Calu3 (cell line): ENCODE measurements around the gene MRPL40. TPM values are rescaled to one million over a fixed set of nuclear protein-coding genes. Genes with fewer than 3 reads are reported as not detected.

Source experiments
- BruUV-seq: library from RNA; stranded (reverse); fragments of 400-500 nt; replicated peaks from 2 replicates; lab custom pipeline; 2021; lab: Mats Ljungman, UMichigan
- CTCF ChIA-PET: fragments of 300-600 bp; sonication (Branson Sonifier 250); formaldehyde crosslinking; loops from one replicate; lab custom pipeline; 2022; ENCODE audit warnings: antibody characterized with exemption; lab: Charles Lee
- DNase-seq: peaks from one replicate; pipeline ENCODE4 v3.0.0; 2022
- H3K27ac Mint-ChIP-seq: one replicate; pipeline ENCODE4 v1.8.0; 2022; ENCODE audit warnings: mixed read lengths; ENCODE audit not compliant: unreplicated experiment
- H3K27me3 Mint-ChIP-seq: one replicate; pipeline ENCODE4 v1.8.0; 2022; ENCODE audit warnings: mixed read lengths; ENCODE audit not compliant: unreplicated experiment
- H3K36me3 Mint-ChIP-seq: one replicate; pipeline ENCODE4 v1.8.0; 2022; ENCODE audit warnings: mild to moderate bottlenecking, moderate library complexity, mixed read lengths; ENCODE audit not compliant: insufficient read depth, unreplicated experiment
- H3K4me1 Mint-ChIP-seq: one replicate; pipeline ENCODE4 v1.8.0; 2022; ENCODE audit warnings: mild to moderate bottlenecking, low read depth, mixed read lengths; ENCODE audit not compliant: unreplicated experiment
- H3K4me3 Mint-ChIP-seq: one replicate; pipeline ENCODE4 v1.8.0; 2022; ENCODE audit warnings: mild to moderate bottlenecking, low read depth, moderate library complexity, mixed read lengths; ENCODE audit not compliant: unreplicated experiment
- H3K9me3 Mint-ChIP-seq: one replicate; pipeline ENCODE4 v1.8.0; 2022; ENCODE audit warnings: low read depth, mixed read lengths; ENCODE audit not compliant: unreplicated experiment
- intact Hi-C: fragments of 100-400 bp; cut with micrococcal nuclease; formaldehyde crosslinking; loops from one replicate; pipeline ENCODE4 v1.10.0; 2022; ENCODE audit not compliant: unreplicated experiment
- total RNA-seq: library from RNA; stranded (reverse); gene quantifications from 2 replicates; pipeline ENCODE4 v1.2.3, GENCODE V29; 2022
- TF ChIP-seq, protein P1 (sequence below): fragments of 200-600 bp; IDR thresholded peaks from one replicate; pipeline ENCODE4 v1.8.0; 2022; ENCODE audit warnings: antibody characterized with exemption; ENCODE audit not compliant: unreplicated experiment

Gene MRPL40
- total RNA-seq, 1 experiment from 2014 or later, result 38.6 TPM

DNA sequence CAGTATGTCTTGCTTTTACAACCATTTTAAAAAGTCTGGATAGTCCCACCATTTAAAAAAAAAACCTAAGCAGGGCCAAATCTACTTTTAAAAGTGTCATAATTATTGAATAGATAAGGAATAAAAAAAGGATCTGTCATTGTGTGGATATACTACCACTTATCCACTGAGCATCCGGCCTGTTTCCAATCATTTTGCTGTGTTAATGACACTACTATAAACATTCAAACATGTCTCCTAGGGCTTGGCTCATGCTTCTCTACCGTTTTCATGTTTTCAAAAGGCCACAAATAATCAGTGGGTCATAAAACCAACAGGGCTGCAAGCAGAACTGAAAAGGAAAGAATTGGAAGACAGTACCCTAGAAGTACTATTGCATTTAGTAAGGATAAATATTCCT, 27.7 kb downstream of the MRPL40 start:
- Mint-ChIP-seq H3K9me3 (no peaks in the 10 kb centered on the region), H3K27me3 (no peaks in the 10 kb centered on the region), H3K4me3 (no peak overlapping the region), H3K4me1 (no peaks in the 10 kb centered on the region), H3K27ac (no peak overlapping the region), H3K36me3 (peaks cover 28% of the 10 kb centered on the region)
- intact Hi-C loops, result no loop called here
- BruUV-seq, result no TSS peak
- TF ChIP-seq, protein P1, sequence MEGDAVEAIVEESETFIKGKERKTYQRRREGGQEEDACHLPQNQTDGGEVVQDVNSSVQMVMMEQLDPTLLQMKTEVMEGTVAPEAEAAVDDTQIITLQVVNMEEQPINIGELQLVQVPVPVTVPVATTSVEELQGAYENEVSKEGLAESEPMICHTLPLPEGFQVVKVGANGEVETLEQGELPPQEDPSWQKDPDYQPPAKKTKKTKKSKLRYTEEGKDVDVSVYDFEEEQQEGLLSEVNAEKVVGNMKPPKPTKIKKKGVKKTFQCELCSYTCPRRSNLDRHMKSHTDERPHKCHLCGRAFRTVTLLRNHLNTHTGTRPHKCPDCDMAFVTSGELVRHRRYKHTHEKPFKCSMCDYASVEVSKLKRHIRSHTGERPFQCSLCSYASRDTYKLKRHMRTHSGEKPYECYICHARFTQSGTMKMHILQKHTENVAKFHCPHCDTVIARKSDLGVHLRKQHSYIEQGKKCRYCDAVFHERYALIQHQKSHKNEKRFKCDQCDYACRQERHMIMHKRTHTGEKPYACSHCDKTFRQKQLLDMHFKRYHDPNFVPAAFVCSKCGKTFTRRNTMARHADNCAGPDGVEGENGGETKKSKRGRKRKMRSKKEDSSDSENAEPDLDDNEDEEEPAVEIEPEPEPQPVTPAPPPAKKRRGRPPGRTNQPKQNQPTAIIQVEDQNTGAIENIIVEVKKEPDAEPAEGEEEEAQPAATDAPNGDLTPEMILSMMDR, result no peak
- CTCF ChIA-PET, result no interaction called here
- DNase-seq, result no peak

DNA sequence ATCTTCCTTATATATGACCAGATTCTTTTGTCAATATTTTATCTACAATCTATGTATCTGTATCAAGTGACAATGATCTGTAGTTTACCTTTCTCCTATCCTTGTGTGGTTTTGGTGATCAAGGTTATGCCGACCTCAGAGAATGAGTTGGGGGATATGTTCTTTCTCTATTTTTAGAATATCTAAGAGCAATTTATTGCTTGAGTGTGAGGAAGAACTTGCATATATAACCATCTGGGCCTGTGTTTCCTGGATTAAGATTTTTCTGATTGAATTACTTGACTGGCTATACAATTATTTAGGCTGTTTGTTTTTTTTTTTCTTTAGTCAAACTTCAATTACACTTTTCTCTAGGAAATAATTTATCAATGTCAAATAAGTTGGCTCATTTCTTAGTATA, 29.2 kb downstream of the MRPL40 start:
- Mint-ChIP-seq H3K4me3 (no peak overlapping the region), H3K36me3 (peaks cover 34% of the 10 kb centered on the region), H3K27me3 (no peaks in the 10 kb centered on the region), H3K4me1 (no peaks in the 10 kb centered on the region), H3K27ac (no peak overlapping the region), H3K9me3 (no peaks in the 10 kb centered on the region)
- intact Hi-C loops, result no loop called here
- BruUV-seq, result no TSS peak
- TF ChIP-seq, protein P1, result no peak
- DNase-seq, result no peak
- CTCF ChIA-PET, result interaction anchor here (0.5 to 0.7 kb wide), 2 partner anchors 95 to 286 kb away, joined by 3 to 4 read pairs; no protein-coding TSS in a partner anchor

DNA sequence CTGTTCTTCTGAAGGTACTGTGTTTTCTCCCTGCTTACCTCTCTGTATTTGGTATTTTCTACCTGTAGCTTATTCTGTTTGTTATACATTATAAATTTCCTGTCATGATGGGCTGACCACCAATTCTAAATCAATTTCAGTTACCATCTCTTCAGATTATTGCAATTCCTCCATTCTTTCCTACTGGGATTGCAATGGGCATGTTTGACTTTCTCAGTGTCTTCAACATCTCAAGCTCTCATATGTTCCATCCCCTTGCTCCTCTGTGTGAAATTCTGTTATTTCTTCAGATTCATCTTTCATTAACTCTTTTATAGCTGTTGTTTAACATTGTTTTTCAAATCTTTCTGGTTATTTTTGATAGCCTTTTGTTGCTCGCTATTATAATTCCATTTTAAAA, 30.7 kb downstream of the MRPL40 start:
- CTCF ChIA-PET, result no interaction called here
- no peaks in the 10 kb centered on the region for H3K4me1 Mint-ChIP-seq
- TF ChIP-seq, protein P1, result no peak
- no peaks in the 10 kb centered on the region for H3K9me3 Mint-ChIP-seq
- BruUV-seq, result TSS peak; percentile 2
- no peak overlapping the region for H3K27ac Mint-ChIP-seq
- no peak overlapping the region for H3K4me3 Mint-ChIP-seq
- peaks cover 40% of the 10 kb centered on the region for H3K36me3 Mint-ChIP-seq
- DNase-seq, result no peak
- no peaks in the 10 kb centered on the region for H3K27me3 Mint-ChIP-seq
- intact Hi-C loops, result no loop called here

DNA sequence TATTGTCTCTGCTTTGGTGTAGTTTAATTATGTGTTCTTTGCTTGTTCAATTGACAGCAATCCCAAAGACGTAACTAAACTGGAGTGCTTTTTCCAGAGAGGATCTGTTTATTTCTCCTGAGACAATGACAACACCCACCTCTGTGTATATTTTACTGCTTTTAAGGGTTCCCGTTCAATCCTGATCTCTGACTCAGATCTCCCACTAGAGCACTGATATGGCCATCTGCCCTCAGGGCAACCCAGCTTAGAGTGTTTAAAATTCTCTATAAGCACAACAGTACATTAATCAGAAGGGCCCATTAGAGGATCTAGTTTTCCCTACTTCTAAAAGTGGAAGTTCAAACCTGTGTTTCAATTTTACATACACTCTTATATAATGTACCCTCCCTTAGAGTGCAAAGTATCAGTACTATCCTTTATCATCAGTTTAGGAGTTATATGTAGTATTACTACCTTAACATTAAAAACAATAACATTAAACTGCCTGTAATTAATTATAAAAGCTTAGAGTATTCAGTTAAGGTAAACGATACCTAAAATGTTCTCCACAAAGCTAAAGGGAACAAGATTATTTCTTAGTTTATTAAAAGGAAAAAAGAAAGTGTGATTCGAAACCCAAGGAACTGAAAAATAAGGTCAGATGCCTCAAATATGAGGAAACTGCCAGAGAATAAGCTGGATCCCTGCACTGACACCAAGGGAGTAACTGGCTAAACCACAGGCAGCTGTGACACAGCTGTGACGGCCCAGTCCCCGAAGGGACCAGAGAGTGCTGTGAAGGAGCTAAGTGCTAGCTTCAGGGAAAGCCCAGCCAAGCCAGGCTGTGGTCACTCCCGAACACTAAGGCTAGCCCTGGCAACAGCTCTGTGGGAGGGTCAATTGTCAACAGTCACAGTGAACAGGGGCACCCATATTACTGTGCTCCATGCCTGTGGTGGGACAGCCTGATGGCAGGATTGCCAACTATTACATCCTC, 31.4 kb downstream of the MRPL40 start:
- Mint-ChIP-seq H3K4me3 (no peak overlapping the region), H3K36me3 (peaks cover 41% of the 10 kb centered on the region), H3K27ac (no peak overlapping the region), H3K27me3 (no peaks in the 10 kb centered on the region), H3K9me3 (no peaks in the 10 kb centered on the region), H3K4me1 (no peaks in the 10 kb centered on the region)
- TF ChIP-seq, protein P1, result no peak
- BruUV-seq, result no TSS peak
- DNase-seq, result no peak
- CTCF ChIA-PET, result no interaction called here
- intact Hi-C loops, result no loop called here
